Upper lobe of right lung (tissue), 1 donor: ENCODE results near the gene INTS13. TPM values are rescaled to one million over a fixed set of nuclear protein-coding genes. Genes with fewer than 3 reads are reported as not detected.
A peak's percentile ranks its signal among the peaks of the same experiment; 100 is the strongest.
"Not testable (repeated sequence)": the region's sequence is repeated elsewhere in the genome, so short reads cannot be mapped to it uniquely, and the experiment has no call there.

Experiments
- ATAC-seq: fragments of 200-7000 bp; cut with Tn5 transposase; one replicate; pipeline ENCODE4 v1.9.1; 2020; ENCODE audit warnings: mild to moderate bottlenecking, moderate library complexity
- DNase-seq: peaks from one replicate; pipeline ENCODE4 v3.0.0-alpha.2; 2020
- H3K27ac ChIP-seq: fragments of 200-600 bp; one replicate; pipeline ENCODE4 v1.8.0; 2022
- H3K27me3 ChIP-seq: fragments of 200-600 bp; one replicate; pipeline ENCODE4 v1.8.0; 2022; ENCODE audit warnings: mild to moderate bottlenecking
- H3K36me3 ChIP-seq: fragments of 200-600 bp; one replicate; pipeline ENCODE4 v1.8.0; 2022
- H3K4me1 ChIP-seq: fragments of 200-600 bp; one replicate; pipeline ENCODE4 v1.8.0; 2022
- H3K4me3 ChIP-seq: fragments of 200-600 bp; one replicate; pipeline ENCODE4 v1.8.0; 2022; ENCODE audit warnings: mild to moderate bottlenecking
- H3K9me3 ChIP-seq: fragments of 200-600 bp; one replicate; pipeline ENCODE4 v1.8.0; 2022
- intact Hi-C: fragments of 100-400 bp; cut with DNase I; formaldehyde crosslinking; loops from one replicate; pipeline ENCODE4 v1.11.0; 2022
- total RNA-seq: library from RNA; stranded (reverse); fragmentation: NEBNext Ultra II Directional; extraction: Animal tissue kit (Norgen Biotek cat#: 25700); gene quantifications from one replicate; pipeline ENCODE4 v1.2.1, GENCODE V29; 2021
- TF ChIP-seq, protein P1 (sequence below): fragments of 200-600 bp; IDR thresholded peaks from one replicate; pipeline ENCODE4 v1.8.0; 2022; ENCODE audit warnings: antibody characterized with exemption
- donor health status: DM: no; HTN: yes; CAD: no; lungs with severe emphysema.

The INTS13 gene
- total RNA-seq, 1 donor from 2014 or later: 20.8 TPM

DNA sequence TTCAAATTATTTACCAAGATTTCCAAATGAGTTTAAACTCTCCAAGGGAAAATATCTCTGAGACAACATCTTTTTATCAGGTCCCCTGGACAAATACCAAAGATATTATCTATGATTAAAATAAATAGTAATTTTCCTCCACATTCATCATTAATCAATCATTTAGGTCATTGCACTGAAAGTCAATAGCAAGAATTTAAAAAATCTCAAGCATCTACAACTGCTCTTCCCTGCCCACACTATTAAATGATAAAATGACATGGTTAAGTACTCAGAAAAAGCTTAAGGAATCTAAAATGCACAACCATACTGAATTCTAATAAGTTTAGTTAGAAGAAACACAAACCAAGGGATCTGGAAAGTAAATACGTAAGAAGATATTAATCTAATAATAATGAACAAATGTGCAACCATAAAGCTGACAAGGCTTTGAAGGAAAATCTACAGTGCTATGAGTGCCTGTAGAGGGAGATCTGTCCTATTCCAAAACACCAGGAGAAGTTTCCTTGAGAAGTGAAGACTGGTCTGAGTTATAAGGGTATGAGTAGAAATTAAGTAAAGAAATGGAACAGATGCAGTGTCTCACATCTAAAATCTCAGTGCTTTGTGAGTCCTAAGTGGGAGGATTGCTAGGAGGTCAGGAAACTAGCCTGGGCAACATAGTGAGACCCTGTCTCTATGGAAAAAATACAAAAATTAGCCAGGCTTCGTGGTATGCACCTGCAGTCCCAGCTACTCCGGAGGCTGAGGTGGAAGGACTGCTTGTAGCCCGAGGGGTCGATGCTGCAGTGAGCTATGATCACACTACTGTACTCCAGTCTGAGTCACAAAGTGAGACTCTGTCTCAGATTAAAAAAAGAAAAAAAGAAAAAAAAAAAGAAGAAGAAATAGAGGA, 19.2 kb downstream of the INTS13 start:
- DNase-seq (no peak), ATAC-seq (no peak)
- Histone ChIP-seq H3K27me3 (no peaks in the 10 kb centered on the region), H3K27ac (no peak overlapping the region), H3K4me3 (no peak overlapping the region), H3K9me3 (no peaks in the 10 kb centered on the region), H3K4me1 (no peaks in the 10 kb centered on the region), H3K36me3 (peaks cover 50% of the 10 kb centered on the region)
- TF ChIP-seq, protein P1, sequence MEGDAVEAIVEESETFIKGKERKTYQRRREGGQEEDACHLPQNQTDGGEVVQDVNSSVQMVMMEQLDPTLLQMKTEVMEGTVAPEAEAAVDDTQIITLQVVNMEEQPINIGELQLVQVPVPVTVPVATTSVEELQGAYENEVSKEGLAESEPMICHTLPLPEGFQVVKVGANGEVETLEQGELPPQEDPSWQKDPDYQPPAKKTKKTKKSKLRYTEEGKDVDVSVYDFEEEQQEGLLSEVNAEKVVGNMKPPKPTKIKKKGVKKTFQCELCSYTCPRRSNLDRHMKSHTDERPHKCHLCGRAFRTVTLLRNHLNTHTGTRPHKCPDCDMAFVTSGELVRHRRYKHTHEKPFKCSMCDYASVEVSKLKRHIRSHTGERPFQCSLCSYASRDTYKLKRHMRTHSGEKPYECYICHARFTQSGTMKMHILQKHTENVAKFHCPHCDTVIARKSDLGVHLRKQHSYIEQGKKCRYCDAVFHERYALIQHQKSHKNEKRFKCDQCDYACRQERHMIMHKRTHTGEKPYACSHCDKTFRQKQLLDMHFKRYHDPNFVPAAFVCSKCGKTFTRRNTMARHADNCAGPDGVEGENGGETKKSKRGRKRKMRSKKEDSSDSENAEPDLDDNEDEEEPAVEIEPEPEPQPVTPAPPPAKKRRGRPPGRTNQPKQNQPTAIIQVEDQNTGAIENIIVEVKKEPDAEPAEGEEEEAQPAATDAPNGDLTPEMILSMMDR: peak; percentile 27
- intact Hi-C loops: no loop called here

GRCh38 chr12:26906704-26907103, 31.1 kb downstream of the INTS13 start:
- no peak for DNase-seq

GRCh38 chr12:26906024-26906423, 31.8 kb downstream of the INTS13 start:
- TF ChIP-seq, protein P1: no peak
- no peak overlapping the region for H3K4me3 ChIP-seq
- ATAC-seq (no peak), DNase-seq (no peak)
- H3K36me3 ChIP-seq: peaks cover 63% of the 10 kb centered on the region
- no peaks in the 10 kb centered on the region for H3K9me3 ChIP-seq
- no peak overlapping the region for H3K27ac ChIP-seq
- intact Hi-C loops: no loop called here
- no peaks in the 10 kb centered on the region for H3K27me3 ChIP-seq
- H3K4me1 ChIP-seq: no peaks in the 10 kb centered on the region

More at GRCh38 chr12:26906704-26907103, 31.1 kb downstream of the INTS13 start:
- H3K36me3 ChIP-seq: peaks cover 68% of the 10 kb centered on the region
- intact Hi-C loops: no loop called here
- no peaks in the 10 kb centered on the region for H3K9me3 ChIP-seq
- no peaks in the 10 kb centered on the region for H3K4me1 ChIP-seq
- no peak overlapping the region for H3K4me3 ChIP-seq
- no peak overlapping the region for H3K27ac ChIP-seq
- no peaks in the 10 kb centered on the region for H3K27me3 ChIP-seq
- TF ChIP-seq, protein P1: no peak
- ATAC-seq: no peak

- H3K27ac ChIP-seq, H3K4me1 ChIP-seq, H3K9me3 ChIP-seq, ATAC-seq, H3K4me3 ChIP-seq, intact Hi-C loops, H3K27me3 ChIP-seq, DNase-seq: not testable (repeated sequence)
- H3K36me3 ChIP-seq: peaks cover 48% of the 10 kb centered on the region
Measured at GRCh38 chr12:26903396-26903795, 34.4 kb downstream of the INTS13 start.

DNA sequence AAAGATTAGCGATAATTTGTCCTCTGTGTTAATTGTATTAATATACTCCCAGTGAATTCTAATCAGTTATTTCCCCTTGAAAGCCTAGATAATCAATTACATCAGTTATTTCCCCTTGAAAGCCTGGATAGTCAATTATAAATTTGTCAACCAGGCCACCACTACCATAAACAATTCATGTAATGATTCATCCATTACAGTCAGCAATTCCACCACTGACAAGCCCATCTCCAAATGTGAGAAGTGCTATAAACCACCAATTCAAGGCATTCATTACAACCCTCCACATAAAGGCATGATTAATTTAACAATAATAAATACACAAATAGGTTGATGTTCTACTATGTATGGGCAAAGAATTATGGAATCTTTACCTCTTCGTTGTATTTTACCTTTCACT, 40.9 kb downstream of the INTS13 start:
- Histone ChIP-seq H3K4me1 (no peaks in the 10 kb centered on the region), H3K36me3 (peaks cover 10% of the 10 kb centered on the region), H3K27me3 (no peaks in the 10 kb centered on the region), H3K4me3 (no peak overlapping the region), H3K9me3 (no peaks in the 10 kb centered on the region), H3K27ac (no peak overlapping the region)
- DNase-seq (no peak), ATAC-seq (no peak)
- intact Hi-C loops: no loop called here
- TF ChIP-seq, protein P1: no peak

GRCh38 chr12:26895672-26896071, 42.1 kb downstream of the INTS13 start:
- Histone ChIP-seq H3K9me3 (no peaks in the 10 kb centered on the region), H3K4me3 (no peak overlapping the region), H3K27ac (no peak overlapping the region), H3K4me1 (no peaks in the 10 kb centered on the region), H3K36me3 (peaks cover 10% of the 10 kb centered on the region), H3K27me3 (no peaks in the 10 kb centered on the region)
- ATAC-seq: no peak
- DNase-seq: no peak
- TF ChIP-seq, protein P1: no peak
- intact Hi-C loops: no loop called here
